ENCODE data around the gene PLA2G4A.

The PLA2G4A gene

DNA sequence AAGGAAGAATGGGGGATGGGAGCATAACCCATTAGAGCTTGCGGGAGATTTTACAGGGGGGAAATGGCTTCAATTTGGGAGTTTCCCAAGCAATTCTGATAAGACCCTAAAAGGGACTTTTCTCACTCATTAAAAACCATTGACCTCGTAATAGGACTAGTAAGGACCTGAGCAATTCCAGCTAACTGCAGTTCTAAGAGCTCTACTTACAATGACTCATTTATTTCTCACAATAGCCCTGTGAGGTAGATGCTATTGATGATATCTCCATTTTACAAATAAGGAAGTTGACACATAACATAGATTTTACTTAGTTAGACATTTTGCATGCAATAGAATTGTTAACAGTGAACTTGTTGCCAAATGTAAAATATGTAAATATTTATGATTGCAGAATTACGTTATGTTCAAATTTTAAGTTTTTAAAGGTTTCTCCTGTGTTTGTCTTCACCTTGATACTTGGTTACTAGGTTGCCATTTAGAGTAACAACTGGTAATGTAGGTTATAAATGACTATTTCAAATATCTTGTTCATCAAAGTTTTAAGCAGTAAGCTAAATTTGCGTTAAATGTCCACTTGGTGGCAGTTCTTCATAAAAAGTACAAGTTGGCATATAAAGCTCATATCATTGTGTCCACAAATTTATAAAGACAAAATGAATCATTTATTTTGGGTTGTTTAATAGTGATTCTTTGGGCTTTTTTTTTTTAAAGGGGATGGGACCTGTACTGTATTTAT, 182.0 kb downstream of the PLA2G4A start:
- TF ChIP-seq, protein P1, sequence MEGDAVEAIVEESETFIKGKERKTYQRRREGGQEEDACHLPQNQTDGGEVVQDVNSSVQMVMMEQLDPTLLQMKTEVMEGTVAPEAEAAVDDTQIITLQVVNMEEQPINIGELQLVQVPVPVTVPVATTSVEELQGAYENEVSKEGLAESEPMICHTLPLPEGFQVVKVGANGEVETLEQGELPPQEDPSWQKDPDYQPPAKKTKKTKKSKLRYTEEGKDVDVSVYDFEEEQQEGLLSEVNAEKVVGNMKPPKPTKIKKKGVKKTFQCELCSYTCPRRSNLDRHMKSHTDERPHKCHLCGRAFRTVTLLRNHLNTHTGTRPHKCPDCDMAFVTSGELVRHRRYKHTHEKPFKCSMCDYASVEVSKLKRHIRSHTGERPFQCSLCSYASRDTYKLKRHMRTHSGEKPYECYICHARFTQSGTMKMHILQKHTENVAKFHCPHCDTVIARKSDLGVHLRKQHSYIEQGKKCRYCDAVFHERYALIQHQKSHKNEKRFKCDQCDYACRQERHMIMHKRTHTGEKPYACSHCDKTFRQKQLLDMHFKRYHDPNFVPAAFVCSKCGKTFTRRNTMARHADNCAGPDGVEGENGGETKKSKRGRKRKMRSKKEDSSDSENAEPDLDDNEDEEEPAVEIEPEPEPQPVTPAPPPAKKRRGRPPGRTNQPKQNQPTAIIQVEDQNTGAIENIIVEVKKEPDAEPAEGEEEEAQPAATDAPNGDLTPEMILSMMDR (IDR thresholded peaks at IDR 0.05; ENCODE audit: extremely low read depth, insufficient read depth, missing control alignments), result no peak
- in situ Hi-C loops (cut with MboI; ENCODE audit: low pct_unique_long_range_greater_than_20kb, low sequenced_read_pairs, unreplicated experiment), result no loop called here
- no peak for DNase-seq (ENCODE audit: low spot score)

DNA sequence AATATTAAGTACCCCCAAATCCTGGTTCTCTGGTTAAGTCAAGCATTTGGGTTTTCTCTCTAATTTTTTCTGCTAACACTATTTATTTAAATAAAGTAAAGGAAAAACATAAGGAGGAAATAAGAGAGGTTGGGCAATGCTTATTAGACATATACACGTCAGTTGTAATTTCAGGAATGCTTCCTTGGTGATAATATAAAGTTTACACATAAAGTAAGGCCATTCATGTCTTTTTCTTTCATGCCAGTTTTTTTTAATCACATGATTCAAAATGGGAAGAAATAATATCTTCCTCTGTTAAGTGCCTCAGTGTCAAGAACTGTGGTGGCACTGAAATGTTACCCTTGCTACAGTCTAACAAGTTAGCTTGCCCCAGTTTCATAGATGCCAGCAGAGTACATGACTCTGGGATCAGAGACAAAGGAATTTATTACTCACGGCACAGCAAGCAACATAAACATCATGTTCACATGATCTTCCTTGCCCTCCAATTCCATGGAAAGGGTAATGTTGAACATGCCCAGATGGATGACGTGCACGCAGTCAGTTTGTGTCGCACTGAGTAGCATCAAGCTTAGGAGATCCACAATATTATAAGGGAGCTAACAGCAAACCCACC, 184.9 kb downstream of the PLA2G4A start:
- DNase-seq (ENCODE audit: low spot score), result no peak
- TF ChIP-seq, protein P1 (IDR thresholded peaks at IDR 0.05; ENCODE audit: extremely low read depth, insufficient read depth, missing control alignments), result no peak
- in situ Hi-C loops (cut with MboI; ENCODE audit: low pct_unique_long_range_greater_than_20kb, low sequenced_read_pairs, unreplicated experiment), result no loop called here

DNA sequence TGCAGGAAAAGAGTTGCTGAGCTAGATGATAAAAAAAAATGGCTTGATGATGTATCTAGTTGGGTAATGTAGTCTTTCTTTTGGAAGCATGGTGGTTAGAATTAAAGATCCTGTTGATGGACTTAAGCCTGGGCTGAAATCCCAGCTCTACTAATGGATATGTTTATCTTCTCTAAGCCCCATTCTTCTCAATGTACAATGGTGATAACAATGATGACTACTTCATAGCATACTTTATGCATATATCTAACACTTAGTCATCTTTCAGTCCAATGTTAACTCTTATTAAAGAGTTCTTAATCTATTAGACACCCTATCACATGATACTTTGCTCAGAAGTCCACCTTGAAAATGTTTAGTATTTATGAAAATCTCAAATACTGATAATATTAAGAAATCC, 189.5 kb downstream of the PLA2G4A start:
- TF ChIP-seq, protein P1 (IDR thresholded peaks at IDR 0.05; ENCODE audit: extremely low read depth, insufficient read depth, missing control alignments), result no peak
- no peak for DNase-seq (ENCODE audit: low spot score)
- in situ Hi-C loops (cut with MboI; ENCODE audit: low pct_unique_long_range_greater_than_20kb, low sequenced_read_pairs, unreplicated experiment), result no loop called here

DNA sequence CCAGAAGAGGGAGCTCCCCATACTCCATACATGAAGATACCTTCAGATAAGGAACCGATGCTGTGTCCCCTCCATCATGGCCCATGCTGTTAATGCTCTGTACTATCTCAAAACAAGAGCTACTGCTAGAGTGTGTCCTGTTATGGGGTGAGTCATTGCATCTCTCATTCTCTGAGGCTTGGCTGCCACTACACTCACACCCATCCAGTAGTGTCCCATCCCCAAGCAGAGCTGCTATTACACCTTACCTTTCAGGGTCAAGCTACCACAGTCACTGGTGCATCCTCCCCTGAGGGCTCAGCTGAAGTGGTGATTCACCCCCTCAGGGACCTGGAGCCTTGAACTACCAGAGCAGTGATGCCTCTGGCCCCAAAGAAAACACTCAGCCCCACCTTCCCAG, 198.5 kb downstream of the PLA2G4A start:
- in situ Hi-C loops (cut with MboI; ENCODE audit: low pct_unique_long_range_greater_than_20kb, low sequenced_read_pairs, unreplicated experiment), result no loop called here
- TF ChIP-seq, protein P1 (IDR thresholded peaks at IDR 0.05; ENCODE audit: extremely low read depth, insufficient read depth, missing control alignments), result no peak
- no peak for DNase-seq (ENCODE audit: low spot score)

DNA sequence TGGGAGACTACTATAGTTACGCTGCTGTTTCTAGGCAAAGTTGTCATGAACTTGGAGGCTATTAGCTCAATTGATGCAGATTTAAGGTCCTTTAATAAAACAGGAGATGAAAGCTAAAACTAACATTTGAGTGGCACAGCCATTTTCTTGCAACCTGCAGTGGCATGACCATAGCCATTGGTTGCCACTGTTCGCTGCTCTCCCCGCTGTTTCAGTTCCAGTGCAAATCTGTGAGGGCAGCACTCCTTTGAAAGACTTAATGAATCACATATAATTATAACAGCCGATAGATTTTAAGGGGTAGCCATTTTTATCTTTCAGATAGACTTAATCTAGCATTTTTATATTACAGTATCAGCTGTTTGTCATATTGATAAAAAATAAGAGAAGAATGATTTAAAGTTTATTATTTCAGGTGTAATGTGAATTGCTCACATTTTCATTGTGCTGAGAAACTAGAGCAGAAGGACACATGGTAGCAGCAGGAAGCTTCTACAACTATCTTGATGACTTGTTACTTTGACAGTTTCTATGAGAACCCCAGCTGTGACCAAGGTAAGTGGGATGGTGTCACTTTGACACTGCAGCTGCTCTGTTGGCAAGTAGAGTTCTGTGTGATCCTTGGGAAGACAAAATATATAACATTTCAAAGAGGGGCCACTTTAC, 203.7 kb downstream of the PLA2G4A start:
- in situ Hi-C loops (cut with MboI; ENCODE audit: low pct_unique_long_range_greater_than_20kb, low sequenced_read_pairs, unreplicated experiment), result no loop called here
- TF ChIP-seq, protein P1 (IDR thresholded peaks at IDR 0.05; ENCODE audit: extremely low read depth, insufficient read depth, missing control alignments), result no peak
- DNase-seq (ENCODE audit: low spot score), result no peak

DNA sequence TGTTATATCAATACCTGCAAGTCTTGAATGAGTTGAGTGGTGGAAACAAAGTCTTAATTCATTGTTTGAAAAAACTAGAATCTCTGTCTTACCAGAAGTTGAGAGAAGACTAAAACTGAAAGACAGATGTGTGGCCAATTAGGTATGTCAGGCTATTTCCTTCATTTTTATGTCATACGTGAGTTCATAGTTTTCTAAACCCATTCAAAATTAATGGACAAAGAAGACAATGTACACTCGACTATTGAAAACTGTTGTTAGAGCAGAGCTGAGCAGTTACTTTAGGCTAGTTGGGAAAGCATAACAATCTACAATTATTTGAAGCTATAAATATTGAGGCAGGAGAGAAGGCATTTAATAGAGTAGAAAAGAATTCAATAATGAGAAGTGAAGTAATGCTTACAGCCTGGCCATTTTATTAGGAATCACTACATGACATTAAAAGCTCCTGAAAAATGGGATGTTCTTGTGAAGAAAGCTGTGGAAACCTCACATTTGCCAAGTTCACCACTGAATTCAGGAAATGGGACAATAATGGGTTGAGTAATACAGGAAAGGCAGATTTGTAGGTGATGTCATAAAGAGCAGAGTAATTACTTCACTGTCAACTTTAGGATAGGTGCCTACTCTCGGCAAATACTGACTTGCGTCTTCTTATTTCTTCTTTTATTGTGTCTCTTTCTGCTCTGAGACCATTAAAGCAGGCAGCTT, 204.4 kb downstream of the PLA2G4A start:
- DNase-seq (ENCODE audit: low spot score), result no peak
- in situ Hi-C loops (cut with MboI; ENCODE audit: low pct_unique_long_range_greater_than_20kb, low sequenced_read_pairs, unreplicated experiment), result no loop called here
- TF ChIP-seq, protein P1 (IDR thresholded peaks at IDR 0.05; ENCODE audit: extremely low read depth, insufficient read depth, missing control alignments), result no peak
